HG03575 (cell line): Measurements from ENCODE around the gene PPP2R2B.

Experiments
- ATAC-seq: cut with Tn5 transposase; IDR thresholded peaks from one replicate; pipeline ENCODE4 v1.9.1; 2021; ENCODE audit not compliant: unreplicated experiment, insufficient number of reproducible peaks, low FRiP score; ENCODE audit errors: extremely low read depth

PPP2R2B gene

GRCh38 chr5:146548781-146549449 is 329.6 kb downstream of the PPP2R2B start:
- ATAC-seq: no peak

DNA sequence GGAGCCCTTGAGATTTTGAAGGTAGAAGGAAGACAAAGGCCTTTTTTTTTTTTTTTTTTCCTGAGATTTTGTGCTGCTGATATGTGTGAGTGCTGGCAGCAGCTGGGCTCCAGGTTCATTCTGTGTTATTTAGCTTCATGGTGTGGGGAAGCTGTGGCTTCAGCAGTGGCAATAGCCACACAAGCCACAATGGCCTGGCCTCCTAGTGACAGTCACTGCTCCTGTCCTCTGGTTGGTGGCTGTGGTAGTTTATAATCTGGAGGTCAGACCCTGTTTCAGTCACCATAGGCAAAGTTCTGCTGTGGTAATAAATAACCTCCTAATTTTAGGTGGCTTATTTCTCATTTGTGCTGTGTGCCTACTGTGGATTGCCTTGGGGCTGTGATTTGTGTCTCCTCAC is 334.3 kb downstream of the PPP2R2B start:
- no peak for ATAC-seq

DNA sequence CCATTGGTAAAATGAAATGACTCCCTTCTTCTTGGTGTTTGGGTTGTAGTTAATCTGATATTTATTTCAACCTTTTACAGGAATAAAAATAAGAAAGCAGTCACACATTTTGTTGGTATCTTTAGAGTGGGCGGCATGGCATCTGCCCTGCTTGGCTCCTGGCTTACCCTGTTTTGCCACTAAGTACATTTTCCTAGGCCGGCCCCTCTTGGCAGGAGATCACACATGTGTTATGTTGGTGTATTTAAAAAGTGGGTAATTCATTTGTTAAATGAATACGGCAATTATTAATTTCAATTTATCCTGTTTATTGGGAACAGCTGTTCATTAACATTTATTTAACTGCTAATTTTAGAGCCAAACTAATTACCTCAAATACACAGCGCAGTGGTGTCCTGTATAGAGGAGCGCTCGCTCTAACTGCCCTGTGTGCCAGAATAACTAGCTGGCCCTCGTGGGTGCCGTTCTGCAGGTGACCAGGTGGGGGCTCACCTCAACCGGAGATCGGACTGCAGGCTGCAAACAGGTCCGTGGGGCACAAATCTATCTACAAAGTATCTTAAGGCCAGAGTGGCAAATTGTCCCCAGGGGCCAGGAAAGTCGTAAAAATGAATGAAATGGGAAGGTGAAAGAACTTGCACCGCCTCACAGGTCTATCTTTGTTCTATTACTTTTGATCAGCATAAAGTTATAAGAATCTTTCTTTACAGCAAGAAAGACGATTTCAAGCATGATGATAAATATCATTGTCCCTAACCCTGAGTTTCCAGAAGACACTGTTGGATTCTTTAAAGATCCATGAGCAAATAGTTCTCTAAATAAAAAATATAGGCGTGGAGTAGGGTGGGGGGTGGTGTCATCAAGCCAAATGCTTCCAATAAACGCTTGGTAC is 336.4 kb downstream of the PPP2R2B start:
- peak; percentile 58 for ATAC-seq

DNA sequence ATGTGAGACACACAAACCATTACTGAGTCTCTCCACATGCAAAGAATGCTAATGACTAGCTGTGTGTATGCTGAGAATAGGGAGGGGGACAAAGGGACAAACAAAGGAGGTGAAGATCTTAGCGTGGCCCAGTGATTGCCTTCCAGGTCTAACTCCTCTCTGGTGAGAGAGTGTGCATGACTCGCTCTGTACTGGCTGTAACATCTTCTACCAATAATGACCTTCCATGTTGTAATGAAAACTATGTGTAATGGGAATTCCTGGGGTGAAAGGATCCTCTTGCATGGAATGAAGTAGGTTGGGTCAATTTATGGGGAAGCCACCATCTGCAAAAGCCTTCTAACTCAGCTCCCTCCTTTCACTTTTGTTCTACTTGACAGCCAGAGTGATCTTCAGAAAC is 338.1 kb downstream of the PPP2R2B start:
- ATAC-seq: no peak

DNA sequence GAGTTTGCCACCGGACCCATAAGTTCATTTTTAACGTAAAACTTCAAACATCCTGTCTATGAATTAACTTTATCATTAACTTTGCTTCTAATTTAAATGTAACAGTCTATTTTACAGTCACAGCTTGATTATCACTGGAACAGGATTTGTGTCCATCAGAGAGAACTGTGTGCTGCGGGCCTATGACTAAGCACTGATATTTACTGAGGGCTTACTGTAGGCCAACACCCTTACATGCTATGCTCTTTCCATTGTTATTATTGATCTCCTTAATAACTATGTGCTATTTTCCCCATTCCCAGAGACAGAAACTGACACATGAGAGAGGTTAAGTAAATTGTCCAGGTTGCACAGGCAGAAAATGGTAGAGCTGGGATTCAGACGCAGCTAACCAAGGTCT is 338.6 kb downstream of the PPP2R2B start:
- ATAC-seq: no peak

DNA sequence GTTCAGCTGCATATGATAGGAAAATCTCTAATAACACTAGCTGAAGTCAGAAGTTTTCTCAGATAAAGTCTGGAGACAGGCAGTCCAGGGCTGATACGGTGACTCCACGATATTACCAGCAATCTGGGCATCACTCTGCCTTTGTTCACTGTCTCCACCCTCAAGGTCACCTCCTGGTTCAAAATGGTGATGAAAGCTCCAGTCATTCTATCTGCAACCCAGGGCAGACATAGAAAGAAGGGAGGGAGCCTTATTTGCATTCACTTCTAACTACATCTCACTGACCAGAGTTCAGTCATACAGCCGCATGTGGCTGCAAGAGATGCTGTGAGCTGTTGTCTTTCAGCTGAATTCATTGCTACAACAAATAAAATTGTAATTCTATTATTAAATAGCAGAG is 340.1 kb downstream of the PPP2R2B start:
- ATAC-seq: no peak

GRCh38 chr5:146533882-146534281 is 344.7 kb downstream of the PPP2R2B start:
- no peak for ATAC-seq

GRCh38 chr5:146533260-146533857 is 345.2 kb downstream of the PPP2R2B start:
- peak; percentile 95 for ATAC-seq
